ENCODE measurements around the gene BCAS1. TPM values are rescaled to one million over a fixed set of nuclear protein-coding genes. Genes with fewer than 3 reads are reported as not detected.

BCAS1 gene
- total RNA-seq, 4 donors from 2014 or later = not detected

DNA sequence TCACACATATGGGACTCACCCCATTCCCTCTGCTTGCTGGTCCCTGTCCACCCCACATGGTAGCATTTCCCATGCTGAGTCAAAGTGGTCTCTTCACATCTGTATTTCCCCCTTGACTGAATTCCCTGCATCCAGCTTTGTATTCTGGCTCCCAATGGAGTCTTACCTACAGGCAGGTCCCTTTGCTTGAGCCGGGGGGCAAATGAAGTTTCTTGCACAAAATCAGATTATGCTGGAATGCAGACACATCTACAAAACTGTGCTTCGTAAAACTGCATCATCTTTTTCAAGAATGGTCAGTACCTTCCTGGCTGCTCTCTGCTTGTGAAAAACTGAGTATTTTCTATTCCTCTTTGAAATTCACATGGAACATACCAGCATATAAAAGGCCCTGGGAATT lies 32.1 kb upstream of the BCAS1 start:
- TF ChIP-seq, protein P1, sequence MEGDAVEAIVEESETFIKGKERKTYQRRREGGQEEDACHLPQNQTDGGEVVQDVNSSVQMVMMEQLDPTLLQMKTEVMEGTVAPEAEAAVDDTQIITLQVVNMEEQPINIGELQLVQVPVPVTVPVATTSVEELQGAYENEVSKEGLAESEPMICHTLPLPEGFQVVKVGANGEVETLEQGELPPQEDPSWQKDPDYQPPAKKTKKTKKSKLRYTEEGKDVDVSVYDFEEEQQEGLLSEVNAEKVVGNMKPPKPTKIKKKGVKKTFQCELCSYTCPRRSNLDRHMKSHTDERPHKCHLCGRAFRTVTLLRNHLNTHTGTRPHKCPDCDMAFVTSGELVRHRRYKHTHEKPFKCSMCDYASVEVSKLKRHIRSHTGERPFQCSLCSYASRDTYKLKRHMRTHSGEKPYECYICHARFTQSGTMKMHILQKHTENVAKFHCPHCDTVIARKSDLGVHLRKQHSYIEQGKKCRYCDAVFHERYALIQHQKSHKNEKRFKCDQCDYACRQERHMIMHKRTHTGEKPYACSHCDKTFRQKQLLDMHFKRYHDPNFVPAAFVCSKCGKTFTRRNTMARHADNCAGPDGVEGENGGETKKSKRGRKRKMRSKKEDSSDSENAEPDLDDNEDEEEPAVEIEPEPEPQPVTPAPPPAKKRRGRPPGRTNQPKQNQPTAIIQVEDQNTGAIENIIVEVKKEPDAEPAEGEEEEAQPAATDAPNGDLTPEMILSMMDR (IDR thresholded peaks at IDR 0.05; ENCODE audit: low read depth) = no peak

DNA sequence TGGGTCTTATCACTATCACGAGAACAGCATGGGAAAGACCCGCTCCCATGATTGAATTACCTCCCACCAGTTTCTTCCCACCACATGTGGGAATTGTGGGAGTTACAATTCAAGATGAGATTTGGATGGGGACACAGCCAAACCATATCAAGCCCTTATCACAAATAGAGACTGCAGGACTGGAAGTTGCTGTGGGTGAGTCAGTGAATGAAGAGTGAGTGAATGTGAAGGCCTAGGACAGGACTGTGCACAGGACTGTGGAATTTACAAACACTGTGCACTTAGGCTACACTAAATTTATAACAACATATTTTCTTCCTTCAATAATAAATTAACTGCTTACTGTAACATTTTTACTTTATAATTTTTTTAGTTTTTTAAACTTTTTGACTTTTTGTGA lies 30.2 kb upstream of the BCAS1 start:
- TF ChIP-seq, protein P1 (IDR thresholded peaks at IDR 0.05; ENCODE audit: low read depth) = no peak

DNA sequence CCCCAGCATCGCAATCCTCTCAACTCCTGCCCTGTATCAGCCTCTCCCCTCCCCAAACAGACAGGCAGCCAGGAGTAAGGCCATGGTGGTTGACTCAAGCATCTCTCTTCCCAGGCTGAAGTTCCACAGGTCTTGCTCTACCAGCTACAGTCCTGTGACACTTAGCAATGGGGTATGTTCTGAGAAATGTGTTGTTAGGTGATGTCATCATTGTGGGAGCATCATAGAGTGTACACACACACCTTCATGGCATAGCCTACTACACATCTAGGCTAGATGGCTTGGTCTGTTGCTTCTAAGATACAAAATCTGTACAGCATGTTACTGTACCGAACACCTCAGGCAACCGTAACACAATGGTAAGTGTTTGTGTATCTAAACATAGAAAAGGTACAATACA lies 29.5 kb upstream of the BCAS1 start:
- TF ChIP-seq, protein P1 (IDR thresholded peaks at IDR 0.05; ENCODE audit: low read depth) = no peak

GRCh38 chr20:54098047-54098446 lies 27.7 kb upstream of the BCAS1 start:
- TF ChIP-seq, protein P1 (IDR thresholded peaks at IDR 0.05; ENCODE audit: low read depth) = no peak

DNA sequence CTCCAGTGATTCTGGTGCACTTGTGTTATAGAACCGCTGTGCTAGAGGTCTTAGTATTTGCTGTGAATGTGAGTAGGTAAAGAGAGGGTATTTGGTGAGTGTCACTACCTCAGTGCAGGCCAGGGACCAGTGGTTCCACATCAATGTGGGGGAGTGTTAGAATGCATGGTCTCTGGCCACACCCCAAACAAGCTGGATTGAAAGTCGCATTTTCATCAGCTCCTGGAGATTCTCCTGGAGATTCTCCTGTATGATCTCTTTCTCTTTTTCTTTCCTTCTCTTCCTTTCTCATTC lies 26.8 kb upstream of the BCAS1 start:
- TF ChIP-seq, protein P1 (IDR thresholded peaks at IDR 0.05; ENCODE audit: low read depth) = no peak

DNA sequence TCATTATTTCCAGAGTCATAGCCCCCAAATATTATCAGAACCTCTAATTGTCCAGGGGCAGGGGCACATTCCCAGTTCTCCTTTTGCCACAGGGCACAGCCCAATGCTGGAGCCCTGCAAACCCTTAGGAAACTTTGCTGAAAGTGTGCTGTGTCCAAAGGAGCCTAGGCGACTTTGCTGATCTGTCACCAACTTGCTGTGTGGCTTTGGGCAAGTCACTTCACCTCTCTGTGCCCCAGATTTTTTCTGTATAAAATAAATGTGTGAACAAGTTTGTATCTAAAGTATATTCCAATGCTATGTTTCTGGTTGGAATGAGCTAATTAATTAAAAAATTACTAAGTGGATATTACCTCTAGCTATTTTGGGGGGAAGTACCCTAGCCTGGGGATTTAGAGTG lies 25.4 kb upstream of the BCAS1 start:
- TF ChIP-seq, protein P1 (IDR thresholded peaks at IDR 0.05; ENCODE audit: low read depth) = no peak

GRCh38 chr20:54094268-54094580 lies 23.8 kb upstream of the BCAS1 start:
- TF ChIP-seq, protein P1 (IDR thresholded peaks at IDR 0.05; ENCODE audit: low read depth) = no peak

Data from subcutaneous adipose tissue (tissue), 4 donors.